GM12872 (cell line): ENCODE data around the gene MTERF1.

Source experiments
- CTCF ChIP-seq: IDR thresholded peaks from 3 replicates; pipeline ENCODE4 v1.5.1; 2011; ENCODE audit warnings: low read depth, mild to moderate bottlenecking, low read length, moderate library complexity; ENCODE audit not compliant: insufficient read depth

The MTERF1 gene

GRCh38 chr7:91847876-91848588 lies 32.5 kb downstream of the MTERF1 start:
- TF ChIP-seq CTCF = no peak

- no peak for TF ChIP-seq CTCF
These were observed 33.3 kb downstream of the MTERF1 start for GRCh38 chr7:91847231-91847630.

- TF ChIP-seq CTCF = no peak
These were observed 34.1 kb downstream of the MTERF1 start for GRCh38 chr7:91846436-91846835.

- TF ChIP-seq CTCF = no peak
These were observed 36.7 kb downstream of the MTERF1 start for GRCh38 chr7:91843831-91844230.

- TF ChIP-seq CTCF = no peak
These were observed 42.1 kb downstream of the MTERF1 start for GRCh38 chr7:91838439-91838838.

GRCh38 chr7:91837397-91838070 lies 43.0 kb downstream of the MTERF1 start:
- no peak for TF ChIP-seq CTCF

GRCh38 chr7:91835826-91836368 lies 44.6 kb downstream of the MTERF1 start:
- TF ChIP-seq CTCF = no peak
